Left ventricle myocardium inferior (tissue), 1 donor: ENCODE data around the gene RAB40C. TPM values are rescaled to one million over a fixed set of nuclear protein-coding genes. Genes with fewer than 3 reads are reported as not detected.

Experiments used
- DNase-seq: peaks from one replicate; pipeline ENCODE4 v3.0.0-alpha.2; 2020
- H3K27ac ChIP-seq: fragments of 200-600 bp; replicated peaks from 2 replicates; pipeline ENCODE4 v1.8.0; 2021
- H3K27me3 ChIP-seq: fragments of 200-600 bp; 2 replicates; pipeline ENCODE4 v1.8.0; 2021; ENCODE audit warnings: low read depth
- H3K36me3 ChIP-seq: fragments of 200-600 bp; 2 replicates; pipeline ENCODE4 v1.8.0; 2021
- H3K4me1 ChIP-seq: fragments of 200-600 bp; 2 replicates; pipeline ENCODE4 v1.8.0; 2021
- H3K4me3 ChIP-seq: fragments of 200-600 bp; 2 replicates; pipeline ENCODE4 v1.8.0; 2021; ENCODE audit warnings: mild to moderate bottlenecking, moderate library complexity
- H3K9me3 ChIP-seq: fragments of 200-600 bp; replicated peaks from 2 replicates; pipeline ENCODE4 v1.8.0; 2021
- intact Hi-C: fragments of 100-400 bp; cut with micrococcal nuclease; formaldehyde crosslinking; loops from one replicate; pipeline ENCODE4 v1.11.0; 2022
- total RNA-seq: library from RNA; stranded (reverse); fragmentation: NEBNext Ultra II Directional; extraction: Animal tissue kit (Norgen Biotek cat#: 25700); gene quantifications from one replicate; pipeline ENCODE4 v1.2.1, GENCODE V29; 2021
- TF ChIP-seq, protein P1 (sequence below): fragments of 200-600 bp; IDR thresholded peaks from 2 replicates; pipeline ENCODE4 v1.8.0; 2021; ENCODE audit warnings: antibody characterized with exemption, mild to moderate bottlenecking, borderline replicate concordance
- donor health status: DM: no; HTN: yes; CAD: no; lungs with severe emphysema.

Gene RAB40C
- total RNA-seq, 1 donor from 2014 or later: 10.3 TPM

GRCh38 chr16:667780-668518 is 78.1 kb downstream of the RAB40C start, which contains the start of gene RHOT2:
TSS of gene RHOT2 (plus strand) at chr16:668132. CDS start at chr16:668200, 68 bp downstream.
- Histone ChIP-seq H3K27ac (peak within 1 kb of the TSS; percentile 95), H3K9me3 (no peaks in the 10 kb centered on the region), H3K4me3 (peak within 1 kb of the TSS; percentile 100), H3K4me1 (peaks cover 25% of the 10 kb centered on the region), H3K36me3 (peaks cover 41% of the 10 kb centered on the region), H3K27me3 (no peaks in the 10 kb centered on the region)
- peak; percentile 95 for DNase-seq
- intact Hi-C loops: no loop called here
- TF ChIP-seq, protein P1, sequence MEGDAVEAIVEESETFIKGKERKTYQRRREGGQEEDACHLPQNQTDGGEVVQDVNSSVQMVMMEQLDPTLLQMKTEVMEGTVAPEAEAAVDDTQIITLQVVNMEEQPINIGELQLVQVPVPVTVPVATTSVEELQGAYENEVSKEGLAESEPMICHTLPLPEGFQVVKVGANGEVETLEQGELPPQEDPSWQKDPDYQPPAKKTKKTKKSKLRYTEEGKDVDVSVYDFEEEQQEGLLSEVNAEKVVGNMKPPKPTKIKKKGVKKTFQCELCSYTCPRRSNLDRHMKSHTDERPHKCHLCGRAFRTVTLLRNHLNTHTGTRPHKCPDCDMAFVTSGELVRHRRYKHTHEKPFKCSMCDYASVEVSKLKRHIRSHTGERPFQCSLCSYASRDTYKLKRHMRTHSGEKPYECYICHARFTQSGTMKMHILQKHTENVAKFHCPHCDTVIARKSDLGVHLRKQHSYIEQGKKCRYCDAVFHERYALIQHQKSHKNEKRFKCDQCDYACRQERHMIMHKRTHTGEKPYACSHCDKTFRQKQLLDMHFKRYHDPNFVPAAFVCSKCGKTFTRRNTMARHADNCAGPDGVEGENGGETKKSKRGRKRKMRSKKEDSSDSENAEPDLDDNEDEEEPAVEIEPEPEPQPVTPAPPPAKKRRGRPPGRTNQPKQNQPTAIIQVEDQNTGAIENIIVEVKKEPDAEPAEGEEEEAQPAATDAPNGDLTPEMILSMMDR: peak; percentile 94

DNA sequence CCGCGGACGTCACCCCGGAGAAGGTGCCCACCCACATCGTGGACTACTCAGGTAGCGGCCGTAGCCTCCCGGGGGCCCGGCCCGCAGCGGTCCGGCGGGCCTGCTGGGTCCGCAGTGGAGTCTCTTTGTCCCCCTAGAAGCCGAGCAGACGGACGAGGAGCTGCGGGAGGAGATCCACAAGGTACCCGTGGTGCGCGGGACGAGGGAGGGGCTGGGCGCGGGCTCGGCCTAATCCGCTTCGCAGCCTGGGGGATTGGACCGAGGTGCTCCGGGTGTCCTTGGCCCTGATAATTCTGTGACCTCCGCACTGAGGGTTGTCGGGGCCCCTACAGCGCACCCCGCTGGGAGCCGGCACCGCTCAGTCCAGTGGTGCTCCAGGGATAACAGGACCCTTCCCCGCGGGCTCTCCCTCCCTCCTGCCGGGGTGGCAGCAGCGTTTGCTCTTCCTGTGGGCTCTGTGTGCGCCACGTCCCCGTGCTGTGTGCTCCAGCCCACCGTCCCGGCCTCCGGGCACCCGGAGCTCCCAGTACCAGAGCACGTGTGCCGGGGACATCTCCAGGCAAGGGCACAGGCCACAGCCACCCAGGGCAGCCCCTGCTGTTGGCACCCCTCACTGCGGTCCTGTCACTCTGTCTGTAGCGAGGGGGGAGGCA is 78.8 kb downstream of the RAB40C start:
- Histone ChIP-seq H3K4me3 (peak overlapping the region; percentile 100), H3K4me1 (peaks cover 25% of the 10 kb centered on the region), H3K36me3 (peaks cover 48% of the 10 kb centered on the region), H3K27me3 (no peaks in the 10 kb centered on the region), H3K9me3 (no peaks in the 10 kb centered on the region), H3K27ac (peak overlapping the region; percentile 95)
- TF ChIP-seq, protein P1: no peak
- intact Hi-C loops: no loop called here
- no peak for DNase-seq

DNA sequence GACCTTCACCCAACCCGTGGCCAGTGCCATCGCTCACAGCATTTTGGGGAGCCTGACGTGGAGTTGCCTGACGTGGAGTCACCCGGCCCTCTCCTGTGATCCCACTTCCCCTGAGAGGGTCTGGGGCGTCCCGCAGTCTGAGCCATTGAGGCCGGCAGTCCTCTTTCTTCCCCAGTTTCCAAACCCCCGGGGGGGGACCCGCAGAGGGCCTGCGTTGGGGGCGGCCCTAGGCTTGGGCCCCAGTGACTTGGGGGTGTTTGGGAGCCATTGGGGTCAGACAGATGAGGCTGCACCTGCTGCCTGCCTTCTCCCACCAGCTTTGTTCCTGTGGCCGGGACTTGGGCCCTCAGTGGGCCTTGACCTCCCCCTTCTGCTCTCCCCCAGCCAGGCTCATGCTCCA is 79.8 kb downstream of the RAB40C start:
- peak overlapping the region; percentile 100 for H3K4me3 ChIP-seq
- H3K27ac ChIP-seq: no peak overlapping the region
- peaks cover 55% of the 10 kb centered on the region for H3K36me3 ChIP-seq
- TF ChIP-seq, protein P1: no peak
- H3K4me1 ChIP-seq: peaks cover 32% of the 10 kb centered on the region
- H3K9me3 ChIP-seq: no peaks in the 10 kb centered on the region
- DNase-seq: no peak
- intact Hi-C loops: no loop called here
- no peaks in the 10 kb centered on the region for H3K27me3 ChIP-seq

GRCh38 chr16:670485-671352 is 80.9 kb downstream of the RAB40C start:
- intact Hi-C loops: no loop called here
- DNase-seq: no peak
- peaks cover 55% of the 10 kb centered on the region for H3K36me3 ChIP-seq
- H3K4me3 ChIP-seq: no peak overlapping the region
- TF ChIP-seq, protein P1: no peak
- no peak overlapping the region for H3K27ac ChIP-seq
- H3K9me3 ChIP-seq: no peaks in the 10 kb centered on the region
- peaks cover 42% of the 10 kb centered on the region for H3K4me1 ChIP-seq
- no peaks in the 10 kb centered on the region for H3K27me3 ChIP-seq
